ENCODE measurements around the gene PMPCA.

- TF ChIP-seq, protein P1, sequence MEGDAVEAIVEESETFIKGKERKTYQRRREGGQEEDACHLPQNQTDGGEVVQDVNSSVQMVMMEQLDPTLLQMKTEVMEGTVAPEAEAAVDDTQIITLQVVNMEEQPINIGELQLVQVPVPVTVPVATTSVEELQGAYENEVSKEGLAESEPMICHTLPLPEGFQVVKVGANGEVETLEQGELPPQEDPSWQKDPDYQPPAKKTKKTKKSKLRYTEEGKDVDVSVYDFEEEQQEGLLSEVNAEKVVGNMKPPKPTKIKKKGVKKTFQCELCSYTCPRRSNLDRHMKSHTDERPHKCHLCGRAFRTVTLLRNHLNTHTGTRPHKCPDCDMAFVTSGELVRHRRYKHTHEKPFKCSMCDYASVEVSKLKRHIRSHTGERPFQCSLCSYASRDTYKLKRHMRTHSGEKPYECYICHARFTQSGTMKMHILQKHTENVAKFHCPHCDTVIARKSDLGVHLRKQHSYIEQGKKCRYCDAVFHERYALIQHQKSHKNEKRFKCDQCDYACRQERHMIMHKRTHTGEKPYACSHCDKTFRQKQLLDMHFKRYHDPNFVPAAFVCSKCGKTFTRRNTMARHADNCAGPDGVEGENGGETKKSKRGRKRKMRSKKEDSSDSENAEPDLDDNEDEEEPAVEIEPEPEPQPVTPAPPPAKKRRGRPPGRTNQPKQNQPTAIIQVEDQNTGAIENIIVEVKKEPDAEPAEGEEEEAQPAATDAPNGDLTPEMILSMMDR (IDR thresholded peaks at IDR 0.05): no peak
- no peak for TF ChIP-seq POLR2A (IDR thresholded peaks at IDR 0.05)
Measured at GRCh38 chr9:136429075-136429628, 18.7 kb downstream of the PMPCA start.
